B cell (primary cell): Measurements from ENCODE around the gene RNF187. TPM values are rescaled to one million over a fixed set of nuclear protein-coding genes. Genes with fewer than 3 reads are reported as not detected.
A peak's percentile ranks its signal among the peaks of the same experiment; 100 is the strongest.

Experiments
- ATAC-seq: fragments of 200-7000 bp; cut with Tn5 transposase; one replicate; pipeline ENCODE4 v1.10.0; 2021; ENCODE audit warnings: low read depth, mild to moderate bottlenecking, moderate number of reproducible peaks, moderate library complexity
- CTCF ChIA-PET: fragments of 350-600 bp; sonication (Branson Sonifier 250); formaldehyde crosslinking; loops from one replicate; lab custom pipeline; 2021; ENCODE audit warnings: antibody characterized with exemption, inconsistent platforms; lab: Charles Lee
- POLR2A ChIA-PET: fragments of 350-600 bp; sonication (Branson Sonifier 250); formaldehyde crosslinking; loops from one replicate; lab custom pipeline; 2021; ENCODE audit warnings: antibody characterized with exemption; lab: Charles Lee
- DNase-seq: peaks from one replicate; pipeline ENCODE4 v3.0.0; 2013
- H2AFZ ChIP-seq: 2 replicates; pipeline ENCODE4 v1.6.1; 2012; ENCODE audit warnings: mild to moderate bottlenecking, low read depth, low read length; ENCODE audit not compliant: insufficient read depth, poor library complexity, severe bottlenecking
- H3K27ac ChIP-seq, 2 donors: 1 replicate in 1 of 2; 2 replicates in 1 of 2; pipeline ENCODE4 v1.5.1; 2012 to 2013; ENCODE audit warnings: low read length in 2 of 2, mild to moderate bottlenecking in 2 of 2, moderate library complexity in 1 of 2
- H3K27me3 ChIP-seq, 4 experiments: fragments of 200-600 bp in 1 of 4; sonication (generic) in 1 of 4; replicated peaks in 1 of 4; 1 replicate in 2 of 4; 2 replicates in 2 of 4; pipeline versions ENCODE4 v1.6.1 to v1.7.0; 2013 to 2016; ENCODE audit warnings: low read length in 3 of 4, mild to moderate bottlenecking in 2 of 4, mixed read lengths in 1 of 4, moderate library complexity in 1 of 4; ENCODE audit not compliant: insufficient read depth in 4 of 4, control insufficient read depth in 3 of 4; ENCODE audit errors: control extremely low read depth in 1 of 4
- H3K36me3 ChIP-seq, 2 experiments: replicated peaks in 1 of 2; 1 replicate in 1 of 2; 2 replicates in 1 of 2; pipeline versions ENCODE4 v1.6.1 to v1.7.1; 2013; ENCODE audit warnings: low read length in 1 of 2; ENCODE audit not compliant: insufficient read depth in 2 of 2, control insufficient read depth in 1 of 2; ENCODE audit errors: control extremely low read depth in 1 of 2, extremely low read depth in 1 of 2
- H3K4me1 ChIP-seq, 2 donors: fragments of 200-600 bp in 1 of 2; sonication (generic) in 1 of 2; 1 replicate in 1 of 2; 2 replicates in 1 of 2; pipeline versions ENCODE4 v1.5.1 to v1.6.1; 2013 to 2017; ENCODE audit warnings: low read length in 2 of 2; ENCODE audit not compliant: control insufficient read depth in 2 of 2, insufficient read depth in 2 of 2
- H3K4me2 ChIP-seq: replicated peaks from 2 replicates; pipeline ENCODE3; 2012; ENCODE audit warnings: mild to moderate bottlenecking, low read depth, low read length; ENCODE audit not compliant: poor library complexity, severe bottlenecking
- H3K4me3 ChIP-seq, 5 experiments: fragments of 200-600 bp in 1 of 5; sonication (generic) in 1 of 5; 1 replicate in 3 of 5; 2 replicates in 2 of 5; pipeline versions ENCODE4 v1.5.1 to v1.7.0; 2011 to 2016; ENCODE audit warnings: low read length in 4 of 5, mild to moderate bottlenecking in 4 of 5, low read depth in 2 of 5, control low read depth in 1 of 5, moderate library complexity in 1 of 5; ENCODE audit not compliant: insufficient read depth in 1 of 5; ENCODE audit errors: control extremely low read depth in 1 of 5, extremely low read depth in 1 of 5
- H3K79me2 ChIP-seq: fragments of 200-600 bp; sonication (generic); one replicate; pipeline ENCODE4 v1.6.0; 2016; ENCODE audit warnings: low read length; ENCODE audit not compliant: control insufficient read depth, insufficient read depth
- H3K9ac ChIP-seq: fragments of 200-600 bp; sonication (generic); 2 replicates; pipeline ENCODE4 v1.6.1; 2017; ENCODE audit warnings: mild to moderate bottlenecking, low read length, moderate library complexity
- H3K9me3 ChIP-seq, 3 donors: one replicate each; pipeline versions ENCODE4 v1.6.1 to v1.7.1; 2013; ENCODE audit warnings: low read length in 2 of 3; ENCODE audit not compliant: control insufficient read depth in 2 of 3, insufficient read depth in 1 of 3; ENCODE audit errors: control extremely low read depth in 1 of 3
- H4K20me1 ChIP-seq: 2 replicates; pipeline ENCODE4 v1.6.0; 2012; ENCODE audit warnings: mild to moderate bottlenecking, low read length; ENCODE audit not compliant: insufficient read depth, control insufficient read depth, poor library complexity, severe bottlenecking
- H3K27ac Mint-ChIP-seq: one replicate; pipeline ENCODE4 v1.8.0; 2021; ENCODE audit warnings: mixed read lengths
- H3K27me3 Mint-ChIP-seq: one replicate; pipeline ENCODE4 v1.8.0; 2021; ENCODE audit warnings: mixed read lengths
- H3K4me1 Mint-ChIP-seq: one replicate; pipeline ENCODE4 v1.8.0; 2021; ENCODE audit warnings: mixed read lengths
- H3K4me3 Mint-ChIP-seq: one replicate; pipeline ENCODE4 v1.8.0; 2021; ENCODE audit warnings: mixed read lengths
- H3K9me3 Mint-ChIP-seq: one replicate; pipeline ENCODE4 v1.8.0; 2022; ENCODE audit warnings: mixed read lengths; ENCODE audit not compliant: insufficient read depth
- CTCF ChIP-seq: fragments of 200-600 bp; IDR thresholded peaks from one replicate; pipeline ENCODE4 v1.8.0; 2022; ENCODE audit warnings: antibody characterized with exemption, mild to moderate bottlenecking
- EZH2 ChIP-seq: IDR thresholded peaks from 2 replicates; pipeline ENCODE4 v1.6.1; 2012; ENCODE audit warnings: borderline replicate concordance, low read depth, mild to moderate bottlenecking, moderate library complexity, low read length; ENCODE audit not compliant: insufficient read depth, poor library complexity, severe bottlenecking
- whole genome bisulfite sequencing: methylation state at CpG from one replicate; pipeline ENCODE4 v1.1.5; 2013; ENCODE audit warnings: missing lambda C conversion rate; ENCODE audit not compliant: insufficient coverage; 5-methylcytosine and 5-hydroxymethylcytosine counted together
- intact Hi-C: fragments of 100-400 bp; cut with micrococcal nuclease; formaldehyde crosslinking; loops from one replicate; pipeline ENCODE4 v1.10.0; 2022
- polyA plus RNA-seq: library from polyadenylated mRNA; depleted of rRNA; stranded (reverse); fragments of >200 nt; gene quantifications from 2 replicates; pipeline ENCODE4 v1.2.3, GENCODE V29; 2012
- total RNA-seq, 2 donors: library from RNA; stranded (reverse); fragments of 120-200 nt in 1 of 2; gene quantifications; 1 replicate in 1 of 2; 2 replicates in 1 of 2; pipeline versions ENCODE4 v1.2.3 to v1.2.4, GENCODE V29; 2013 to 2022

RNF187 gene
- total and polyA plus RNA-seq, 2 donors (not counting 1 experiment from before 2014, with no cell fraction given): 25.5 to 67.3 TPM

DNA sequence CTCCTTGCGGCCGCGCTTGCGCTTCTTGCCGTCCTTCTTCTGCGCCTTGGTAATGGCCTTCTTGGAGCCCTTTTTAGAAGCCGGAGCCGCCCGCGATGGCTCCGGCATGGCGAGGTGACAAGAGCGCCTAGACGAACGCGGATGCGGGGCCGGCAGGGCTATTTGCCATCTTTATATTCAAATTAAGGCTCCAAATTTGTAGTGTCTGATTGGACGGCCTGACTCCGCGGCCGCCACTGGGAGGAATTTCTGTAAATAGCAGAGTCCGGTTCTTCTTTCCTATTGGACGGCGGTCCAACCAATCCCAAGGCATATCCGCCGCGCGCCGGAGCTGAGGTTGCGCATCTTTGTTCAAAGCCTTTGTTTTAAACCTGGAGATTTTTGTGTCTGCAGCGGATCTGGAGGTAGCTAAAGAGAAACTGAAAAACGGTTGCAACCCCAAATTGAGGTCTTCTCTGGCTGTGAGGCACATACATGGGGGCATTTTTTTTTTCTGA is 22.6 kb upstream of the RNF187 start:
- DNase-seq (peak; percentile 80), ATAC-seq (peak; percentile 91)
- peak overlapping the region; percentile 32 for H3K27ac Mint-ChIP-seq
- H3K9me3 Mint-ChIP-seq: no peaks in the 10 kb centered on the region
- Histone ChIP-seq H4K20me1 (no peaks in the 10 kb centered on the region), H3K27ac (no peak overlapping the region), H3K9ac (peak overlapping the region; percentile 46), H3K4me2 (peak overlapping the region; percentile 79), H3K79me2 (no peaks in the 10 kb centered on the region), H3K36me3 (no peaks in the 10 kb centered on the region), H3K27me3 (peaks cover 0 to 84% (median 60%) of the 10 kb centered on the region in 4 experiments), H3K4me1 (peaks cover 23 to 27% of the 10 kb centered on the region in 2 donors), H3K9me3 (peaks cover 0 to 19% (median 0%) of the 10 kb centered on the region in 3 donors), H3K4me3 (peak overlapping the region in 4 of 5 experiments; percentile 31 to 56 (median 38)), H2AFZ (peak overlapping the region; percentile 64)
- peak overlapping the region; percentile 79 for H3K4me3 Mint-ChIP-seq
- TF ChIP-seq CTCF: no peak
- TF ChIP-seq EZH2: no peak
- intact Hi-C loops: no loop called here
- CTCF ChIA-PET: interaction anchor here (1.2 kb wide), 1 partner anchor 37 kb away, joined by 4 read pairs; no protein-coding TSS in a partner anchor
- H3K27me3 Mint-ChIP-seq: peaks cover 82% of the 10 kb centered on the region
- 5% methylated on average over 29 of the region's 33 CpGs for WGBS
- peaks cover 29% of the 10 kb centered on the region for H3K4me1 Mint-ChIP-seq
- POLR2A ChIA-PET: no interaction called here

DNA sequence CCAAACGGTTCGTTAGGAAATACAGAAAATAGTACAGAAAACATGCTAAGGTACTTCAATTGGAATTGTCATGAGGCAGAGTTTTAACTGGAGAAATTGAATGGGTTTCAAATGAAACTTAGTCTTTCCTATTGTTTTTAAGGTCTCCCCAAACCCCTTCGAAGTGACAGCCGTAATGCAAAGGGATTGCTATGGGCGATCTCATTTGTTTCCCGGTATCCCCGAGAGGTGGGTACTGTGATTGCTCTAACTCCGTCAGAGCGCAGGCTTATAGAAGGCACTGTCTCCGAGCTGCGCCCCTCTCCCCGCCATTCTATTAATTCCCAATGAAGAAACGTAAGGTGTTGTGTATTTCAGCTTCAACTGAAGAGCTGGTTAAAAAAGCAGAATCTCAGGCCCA is 22.0 kb upstream of the RNF187 start:
- no peaks in the 10 kb centered on the region for H3K9me3 Mint-ChIP-seq
- H3K4me3 Mint-ChIP-seq: peak overlapping the region; percentile 79
- no peaks in the 10 kb centered on the region for H4K20me1 ChIP-seq
- H3K27ac Mint-ChIP-seq: no peak overlapping the region
- no peaks in the 10 kb centered on the region for H3K36me3 ChIP-seq
- ATAC-seq (no peak), DNase-seq (no peak)
- TF ChIP-seq EZH2 (no peak), CTCF (no peak)
- peaks cover 86% of the 10 kb centered on the region for H3K27me3 Mint-ChIP-seq
- H3K4me1 ChIP-seq: peaks cover 20 to 25% of the 10 kb centered on the region in 2 donors
- H3K9me3 ChIP-seq: peaks cover 0 to 17% (median 0%) of the 10 kb centered on the region in 3 donors
- intact Hi-C loops: no loop called here
- POLR2A ChIA-PET: interaction anchor here (1.3 kb wide), 1 partner anchor 8 kb away, joined by 3 read pairs; a partner anchor contains a TSS
- peak overlapping the region; percentile 79 for H3K4me2 ChIP-seq
- H2AFZ ChIP-seq: peak overlapping the region; percentile 64
- 24% methylated on average over 5 of the region's 13 CpGs for WGBS
- peaks cover 29% of the 10 kb centered on the region for H3K4me1 Mint-ChIP-seq
- H3K9ac ChIP-seq: peak overlapping the region; percentile 46
- peaks cover 0 to 88% (median 63%) of the 10 kb centered on the region in 4 experiments for H3K27me3 ChIP-seq
- no peaks in the 10 kb centered on the region for H3K79me2 ChIP-seq
- no peak overlapping the region for H3K27ac ChIP-seq
- H3K4me3 ChIP-seq: peak overlapping the region in 2 of 5 experiments; percentile 38 to 56
- CTCF ChIA-PET: interaction anchor here (1.0 to 1.7 kb wide), 3 partner anchors 36 to 334 kb away, joined by 4 to 5 read pairs (median 4); no protein-coding TSS in a partner anchor
